ENCODE data around the gene OR52I1. TPM values are rescaled to one million over a fixed set of nuclear protein-coding genes. Genes with fewer than 3 reads are reported as not detected.

Gene OR52I1
- total RNA-seq, 1 donor from 2014 or later: not detected

Other genes starting within 250 kb of the OR52I1 start
- not detected in 2 replicates for gene OR52B4, start 225.7 kb upstream of the OR52I1 start, total RNA-seq
- 31.9 and 34.9 TPM in 2 replicates for gene TRIM21, start 200.3 kb upstream of the OR52I1 start, total RNA-seq
- gene OR52K2, start 144.7 kb upstream of the OR52I1 start, total RNA-seq: not detected in 2 replicates
- gene OR52K1, start 111.4 kb upstream of the OR52I1 start, total RNA-seq: not detected in 2 replicates
- not detected in 2 replicates for gene OR52M1, start 48.8 kb upstream of the OR52I1 start, total RNA-seq
- gene OR52I2, start 12.3 kb upstream of the OR52I1 start, total RNA-seq: not detected in 2 replicates
- 10.0 and 11.0 TPM in 2 replicates for gene TRIM68, start 14.2 kb downstream of the OR52I1 start, total RNA-seq
- gene OR51D1, start 43.4 kb downstream of the OR52I1 start, total RNA-seq: not detected in 2 replicates
- not detected in 2 replicates for gene OR51E1, start 49.9 kb downstream of the OR52I1 start, total RNA-seq
- not detected in 2 replicates for gene OR51E2, start 103.8 kb downstream of the OR52I1 start, total RNA-seq
- gene MMP26, start 110.7 kb downstream of the OR52I1 start, total RNA-seq: not detected in 2 replicates
- not detected in 2 replicates for gene OR51F1, start 175.9 kb downstream of the OR52I1 start, total RNA-seq
- gene OR52R1, start 210.3 kb downstream of the OR52I1 start, total RNA-seq: not detected in 2 replicates
- not detected in 2 replicates for gene OR51F2, start 227.3 kb downstream of the OR52I1 start, total RNA-seq

All from activated T-helper 2 cell treated with anti-CD3 and anti-CD28 coated beads, Interferon-gamma antibody, Interleukin-2, Interleukin-4, amounts not matched to agents 10 μg/mL and 5 μg/mL and 100 μg/mL, durations not matched to agents 14 hours and 24 hours and 36 hours (primary cell).